Measurements from ENCODE around the gene REC8.

Gene REC8

DNA sequence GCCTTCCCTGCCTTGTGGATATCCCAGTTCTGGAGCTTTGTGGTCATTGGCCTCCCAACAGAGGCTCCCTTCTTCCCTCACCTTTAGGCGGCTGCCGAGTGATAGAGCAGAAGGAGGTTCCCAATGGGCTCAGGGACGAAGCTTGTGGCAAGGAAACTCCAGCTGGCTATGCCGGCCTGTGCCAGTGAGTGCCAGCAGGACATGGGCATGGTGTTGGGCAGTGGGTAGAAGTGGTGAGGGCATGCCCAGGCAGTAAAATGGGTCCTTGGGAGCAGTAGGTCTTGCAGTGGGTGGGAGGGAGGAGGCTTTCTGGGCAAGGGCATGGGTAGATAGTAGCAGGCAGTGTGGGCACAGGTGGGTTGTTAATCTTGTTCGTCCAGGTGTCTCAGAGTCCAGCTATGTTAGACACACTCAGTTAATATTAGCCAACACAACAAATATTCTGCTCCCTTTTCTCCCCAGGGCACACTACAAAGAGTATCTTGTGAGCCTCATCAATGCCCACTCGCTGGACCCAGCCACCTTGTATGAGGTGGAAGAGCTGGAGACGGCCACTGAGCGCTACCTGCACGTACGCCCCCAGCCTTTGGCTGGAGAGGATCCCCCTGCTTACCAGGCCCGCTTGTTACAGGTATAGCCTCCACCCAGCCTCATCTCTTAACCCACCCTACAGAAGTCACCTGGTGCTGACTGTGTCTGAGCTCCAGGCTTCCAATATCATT lies 11.9 kb upstream of the REC8 start:
- DNase-seq (ENCODE audit: low read depth, low spot score) = no peak

DNA sequence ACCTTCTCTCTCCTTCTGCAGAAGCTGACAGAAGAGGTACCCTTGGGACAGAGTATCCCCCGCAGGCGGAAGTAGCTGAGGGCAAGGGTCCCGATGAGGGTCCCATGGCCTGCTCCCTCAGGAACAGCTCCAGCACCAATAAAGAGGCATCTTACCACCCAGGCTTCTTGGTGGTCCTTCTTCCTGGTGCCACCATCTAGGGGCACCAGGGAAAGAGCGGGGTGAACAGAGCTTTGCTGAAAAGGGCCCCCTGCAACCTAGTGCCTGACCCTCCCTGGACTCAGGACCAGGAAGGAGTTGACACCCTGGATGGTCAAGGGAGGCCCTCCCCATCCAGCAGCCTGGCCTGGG lies 11.4 kb upstream of the REC8 start:
- DNase-seq (ENCODE audit: low read depth, low spot score) = no peak

DNA sequence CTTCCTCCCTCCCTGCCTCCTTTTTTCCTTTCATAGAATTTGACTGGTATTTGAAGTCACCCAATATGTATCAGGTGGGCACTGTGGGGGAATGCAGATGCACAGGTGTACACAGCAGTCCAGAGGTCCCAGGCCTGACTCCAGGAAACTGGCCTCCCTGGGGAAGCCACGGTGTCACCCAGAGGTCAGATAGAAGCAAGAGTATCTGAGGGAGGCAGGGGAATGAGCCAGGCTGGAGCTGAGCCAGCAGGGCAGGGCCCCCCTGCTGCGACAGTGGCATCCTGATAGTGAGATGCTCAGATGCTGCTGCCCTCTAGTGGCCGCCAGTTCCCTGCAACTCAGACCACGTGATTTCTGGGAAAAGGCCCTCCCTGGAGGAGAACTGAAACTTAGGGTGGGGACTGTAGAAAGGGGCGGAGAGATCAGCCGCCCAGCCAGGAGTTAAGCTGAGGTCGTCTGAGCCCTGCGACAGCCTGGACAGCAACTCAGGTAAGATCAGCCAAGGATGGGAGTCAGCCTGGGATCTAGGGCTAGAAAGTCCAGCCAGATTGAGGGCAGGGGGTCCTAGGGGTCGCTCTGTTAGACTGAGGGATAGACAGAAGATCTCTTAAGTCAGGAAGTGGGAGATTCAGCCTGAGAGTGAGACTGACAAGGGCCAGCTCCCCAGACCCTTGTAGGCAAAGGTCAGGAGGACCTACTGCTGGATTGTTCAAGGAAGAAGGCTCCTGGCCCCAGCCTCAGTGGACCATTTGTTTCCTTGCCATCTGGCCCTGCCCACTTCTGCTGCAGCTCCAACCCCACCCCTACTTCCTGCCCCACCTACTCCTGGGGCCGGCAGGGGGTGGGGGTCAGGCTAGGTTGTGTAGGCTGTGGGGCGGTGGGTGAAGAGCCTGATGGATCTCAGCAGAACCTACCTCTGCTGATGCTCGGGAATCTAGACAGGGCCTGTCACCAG lies 10.8 kb upstream of the REC8 start, which contains the start of gene IRF9:
Gene IRF9 (plus strand): TSS at position 416 of the 955 bp plus-strand sequence. CDS start 880 bp downstream, outside the sequence.
- DNase-seq (ENCODE audit: low read depth, low spot score) = peak; percentile 89

DNA sequence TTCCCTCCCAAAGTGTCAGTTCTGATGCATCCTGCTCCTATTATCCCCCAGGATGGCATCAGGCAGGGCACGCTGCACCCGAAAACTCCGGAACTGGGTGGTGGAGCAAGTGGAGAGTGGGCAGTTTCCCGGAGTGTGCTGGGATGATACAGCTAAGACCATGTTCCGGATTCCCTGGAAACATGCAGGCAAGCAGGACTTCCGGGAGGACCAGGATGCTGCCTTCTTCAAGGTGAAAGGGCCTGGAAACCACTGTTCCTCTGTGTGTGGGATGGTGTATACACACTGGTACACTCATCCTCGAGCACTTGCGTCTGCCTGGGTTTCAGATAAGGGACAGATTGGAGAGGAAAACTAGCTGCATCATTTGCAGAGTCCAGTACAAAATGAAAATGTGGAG lies 9.8 kb upstream of the REC8 start:
- no peak for DNase-seq (ENCODE audit: low read depth, low spot score)

- no peak for DNase-seq (ENCODE audit: low read depth, low spot score)
Measured at GRCh38 chr14:24164518-24164991, 7.3 kb upstream of the REC8 start.

DNA sequence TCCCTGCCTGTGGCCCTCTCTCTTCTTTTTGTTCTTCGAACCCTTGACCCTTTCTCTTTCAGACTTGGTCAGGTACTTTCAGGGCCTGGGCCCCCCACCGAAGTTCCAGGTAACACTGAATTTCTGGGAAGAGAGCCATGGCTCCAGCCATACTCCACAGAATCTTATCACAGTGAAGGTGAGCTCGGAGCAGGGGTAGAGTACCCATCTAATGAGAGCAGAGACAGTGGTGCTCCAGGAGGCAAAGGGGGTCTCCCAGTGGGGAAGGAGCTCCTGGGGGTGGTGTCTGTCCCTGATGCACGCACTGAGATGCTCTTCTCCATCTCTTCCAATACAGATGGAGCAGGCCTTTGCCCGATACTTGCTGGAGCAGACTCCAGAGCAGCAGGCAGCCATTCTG lies 6.1 kb upstream of the REC8 start:
- DNase-seq (ENCODE audit: low read depth, low spot score) = no peak

GRCh38 chr14:24167469-24168114 lies 4.3 kb upstream of the REC8 start:
- DNase-seq (ENCODE audit: low read depth, low spot score) = no peak

DNA sequence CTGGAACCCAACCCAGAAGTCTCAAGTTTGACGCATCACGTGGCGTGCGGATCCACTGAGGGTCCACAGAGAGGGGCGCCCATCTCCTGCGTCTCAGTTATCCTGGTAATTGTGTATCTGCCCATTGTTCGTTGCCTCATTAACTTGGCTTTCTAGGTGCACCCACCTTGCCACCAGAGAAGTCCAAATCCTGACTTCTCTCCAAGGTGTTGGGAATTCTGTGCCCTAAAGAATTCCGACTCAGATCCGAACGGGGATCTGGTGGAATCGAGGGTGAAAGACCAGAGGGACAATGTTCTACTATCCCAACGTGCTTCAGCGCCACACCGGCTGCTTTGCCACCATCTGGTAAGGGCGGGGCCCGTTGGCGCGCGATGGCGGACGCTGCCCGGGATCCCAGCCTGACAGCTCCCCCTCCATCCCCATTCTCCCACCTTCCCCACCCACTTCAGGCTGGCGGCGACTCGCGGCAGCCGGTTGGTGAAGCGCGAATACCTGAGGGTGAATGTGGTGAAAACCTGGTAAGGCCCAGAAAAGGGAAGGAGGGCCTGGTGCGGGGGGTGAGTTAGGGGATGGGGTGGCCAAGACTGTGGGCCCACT lies 481 bp downstream of the REC8 start:
- no peak for DNase-seq (ENCODE audit: low read depth, low spot score)

GRCh38 chr14:24172871-24173281 lies 996 bp downstream of the REC8 start:
- no peak for DNase-seq (ENCODE audit: low read depth, low spot score)

DNA sequence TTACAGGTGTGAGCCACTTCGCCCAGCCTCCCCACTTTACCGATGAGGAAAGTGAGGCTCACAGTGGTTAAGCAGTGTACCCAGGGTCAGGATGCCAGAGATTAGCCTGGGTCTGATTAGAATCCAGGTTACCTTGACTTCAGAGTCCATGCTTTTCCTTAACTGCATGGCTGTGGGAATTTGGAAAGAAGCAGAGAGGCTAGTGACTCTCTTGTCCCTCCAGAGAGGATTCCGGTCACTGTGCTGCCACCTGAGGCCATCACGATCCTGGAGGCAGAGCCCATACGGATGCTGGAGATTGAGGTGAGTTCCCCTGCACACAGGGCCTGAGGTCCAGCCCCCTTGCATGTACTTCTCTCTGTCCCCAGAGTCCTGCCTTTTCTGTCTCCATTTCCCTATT lies 4.7 kb downstream of the REC8 start:
- no peak for DNase-seq (ENCODE audit: low read depth, low spot score)

DNA sequence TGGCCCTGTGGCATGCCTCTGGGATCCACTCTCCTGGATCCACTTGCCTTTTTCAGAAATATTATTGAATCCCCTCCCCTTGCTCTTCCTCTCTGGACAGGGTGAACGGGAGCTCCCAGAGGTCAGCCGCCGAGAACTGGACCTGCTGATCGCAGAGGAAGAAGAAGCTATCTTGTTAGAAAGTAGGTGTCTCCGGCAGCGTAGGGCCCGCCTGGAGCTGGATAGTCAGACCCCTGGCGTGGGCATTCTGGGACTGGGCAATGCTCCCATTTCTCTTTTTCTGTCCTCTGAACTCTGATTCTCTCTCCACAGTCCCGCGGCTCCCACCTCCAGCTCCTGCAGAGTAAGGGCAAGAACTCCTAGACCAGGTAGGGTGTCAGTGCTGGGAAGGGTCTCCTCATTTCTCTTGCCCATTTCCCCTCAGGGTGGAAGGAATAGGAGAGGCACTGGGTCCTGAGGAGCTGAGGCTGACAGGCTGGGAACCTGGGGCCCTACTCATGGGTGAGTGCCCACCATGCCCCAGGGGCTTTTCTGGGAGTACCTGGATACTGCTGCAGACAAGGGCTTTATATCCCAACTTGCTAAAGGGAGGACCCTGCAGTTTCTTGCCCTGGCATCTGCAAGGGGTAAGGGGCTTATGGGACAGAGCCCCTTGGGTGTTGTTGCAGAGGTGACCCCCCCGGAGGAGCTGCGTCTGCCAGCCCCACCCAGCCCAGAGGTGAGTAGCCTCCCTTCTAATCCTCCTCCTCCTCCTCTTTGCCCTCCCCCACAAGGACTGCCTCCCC lies 5.4 kb downstream of the REC8 start:
- DNase-seq (ENCODE audit: low read depth, low spot score) = no peak

- no peak for DNase-seq (ENCODE audit: low read depth, low spot score)
Measured at GRCh38 chr14:24177891-24178290, 6.0 kb downstream of the REC8 start.

DNA sequence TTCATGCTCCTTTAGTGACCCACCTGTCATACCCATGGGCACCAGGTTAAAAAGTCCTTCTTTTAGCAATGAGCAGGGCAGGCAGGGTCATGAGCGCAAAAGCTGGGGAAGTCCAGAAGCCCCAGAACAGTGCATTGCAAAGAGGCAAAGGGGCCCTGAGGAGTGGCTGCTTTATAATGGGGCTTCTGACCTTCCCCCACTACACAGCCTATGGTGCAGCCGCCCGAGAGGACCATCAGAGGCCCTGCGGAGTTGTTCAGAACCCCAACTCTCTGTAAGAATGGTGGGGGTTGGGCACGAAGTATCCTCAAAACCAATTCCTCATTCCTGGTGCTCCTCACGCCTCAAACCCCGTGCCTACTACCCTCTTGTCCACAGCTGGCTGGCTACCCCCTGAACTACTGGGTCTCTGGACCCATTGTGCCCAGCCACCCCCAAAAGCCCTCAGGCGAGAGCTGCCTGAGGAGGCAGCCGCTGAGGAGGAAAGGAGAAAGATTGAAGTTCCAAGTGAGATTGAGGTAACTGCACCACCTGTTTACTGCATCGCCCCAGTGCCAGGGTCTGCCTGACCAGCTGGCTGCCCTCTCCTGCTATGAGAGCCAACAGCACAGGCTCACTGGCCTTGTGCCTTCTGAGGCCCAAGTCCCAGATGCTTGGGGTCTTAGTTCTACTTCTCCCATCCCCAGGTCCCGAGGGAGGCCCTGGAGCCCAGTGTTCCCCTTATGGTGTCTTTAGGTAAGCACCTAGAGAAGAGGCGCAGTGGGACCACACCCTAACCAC lies 6.7 kb downstream of the REC8 start:
- no peak for DNase-seq (ENCODE audit: low read depth, low spot score)

DNA sequence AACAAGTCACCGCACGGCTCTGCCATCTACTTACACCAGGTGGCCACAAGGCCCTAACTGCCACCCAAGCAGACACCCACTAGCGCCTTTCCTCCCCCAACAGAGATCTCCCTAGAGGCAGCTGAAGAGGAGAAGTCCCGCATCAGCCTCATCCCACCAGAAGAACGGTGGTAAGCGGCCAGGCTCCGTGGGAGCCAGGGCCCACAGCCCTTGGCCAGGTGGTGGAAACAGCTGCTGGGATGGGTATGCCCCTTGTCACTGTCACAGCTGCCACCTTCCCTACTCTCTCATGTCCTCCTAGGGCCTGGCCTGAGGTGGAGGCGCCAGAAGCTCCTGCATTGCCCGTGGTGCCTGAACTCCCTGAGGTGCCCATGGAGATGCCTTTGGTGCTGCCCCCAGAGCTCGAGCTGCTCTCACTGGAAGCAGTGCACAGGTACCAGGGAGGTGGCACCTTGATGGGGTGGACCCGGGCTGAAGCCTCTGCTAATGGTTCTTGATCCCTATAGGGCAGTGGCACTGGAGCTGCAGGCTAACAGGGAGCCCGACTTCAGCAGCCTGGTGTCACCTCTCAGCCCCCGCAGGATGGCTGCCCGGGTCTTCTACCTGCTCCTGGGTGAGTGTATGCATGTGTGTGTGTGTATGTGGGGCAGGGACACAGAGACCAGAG lies 7.5 kb downstream of the REC8 start:
- no peak for DNase-seq (ENCODE audit: low read depth, low spot score)

DNA sequence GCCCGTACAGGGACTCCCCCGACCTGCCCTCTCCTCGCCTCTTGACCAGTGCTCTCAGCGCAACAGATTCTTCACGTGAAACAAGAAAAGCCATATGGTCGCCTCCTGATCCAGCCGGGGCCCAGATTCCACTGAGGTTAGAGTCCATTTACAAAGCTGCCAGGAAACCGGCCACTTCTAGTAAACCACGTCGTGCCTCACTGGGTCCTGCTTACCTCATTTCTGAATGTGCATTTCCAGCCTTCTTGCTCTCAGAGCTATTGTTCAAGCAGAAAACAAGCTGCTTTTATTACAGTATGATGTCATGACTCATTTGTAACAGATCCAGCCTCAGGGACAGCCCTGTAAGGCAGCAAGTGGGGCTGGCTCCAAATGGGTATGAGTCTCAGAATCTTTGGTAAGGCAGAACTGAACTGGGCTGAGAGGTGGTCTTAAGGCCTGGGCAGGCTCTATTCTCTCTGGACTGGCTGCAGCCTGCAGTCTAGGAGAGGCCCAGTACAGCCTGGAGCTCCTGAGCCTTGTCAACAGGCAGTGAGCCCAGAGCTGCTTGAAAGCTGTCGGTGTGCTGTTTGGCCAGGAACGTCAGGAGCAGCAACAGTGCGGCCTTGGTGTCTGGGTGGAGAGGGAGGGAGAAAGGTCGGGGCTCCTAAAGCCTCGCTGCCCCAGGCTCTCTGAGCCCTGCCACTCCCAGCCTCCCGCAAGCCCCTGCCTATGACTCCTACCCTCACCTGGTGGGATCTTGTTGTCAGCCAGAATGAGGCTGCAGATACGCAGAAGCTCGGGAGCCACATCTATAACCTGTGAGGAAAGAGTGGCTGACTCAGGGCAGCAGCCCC lies 8.3 kb downstream of the REC8 start:
- DNase-seq (ENCODE audit: low read depth, low spot score) = no peak

- DNase-seq (ENCODE audit: low read depth, low spot score) = no peak
Measured at GRCh38 chr14:24181371-24182077, 9.6 kb downstream of the REC8 start.

DNA sequence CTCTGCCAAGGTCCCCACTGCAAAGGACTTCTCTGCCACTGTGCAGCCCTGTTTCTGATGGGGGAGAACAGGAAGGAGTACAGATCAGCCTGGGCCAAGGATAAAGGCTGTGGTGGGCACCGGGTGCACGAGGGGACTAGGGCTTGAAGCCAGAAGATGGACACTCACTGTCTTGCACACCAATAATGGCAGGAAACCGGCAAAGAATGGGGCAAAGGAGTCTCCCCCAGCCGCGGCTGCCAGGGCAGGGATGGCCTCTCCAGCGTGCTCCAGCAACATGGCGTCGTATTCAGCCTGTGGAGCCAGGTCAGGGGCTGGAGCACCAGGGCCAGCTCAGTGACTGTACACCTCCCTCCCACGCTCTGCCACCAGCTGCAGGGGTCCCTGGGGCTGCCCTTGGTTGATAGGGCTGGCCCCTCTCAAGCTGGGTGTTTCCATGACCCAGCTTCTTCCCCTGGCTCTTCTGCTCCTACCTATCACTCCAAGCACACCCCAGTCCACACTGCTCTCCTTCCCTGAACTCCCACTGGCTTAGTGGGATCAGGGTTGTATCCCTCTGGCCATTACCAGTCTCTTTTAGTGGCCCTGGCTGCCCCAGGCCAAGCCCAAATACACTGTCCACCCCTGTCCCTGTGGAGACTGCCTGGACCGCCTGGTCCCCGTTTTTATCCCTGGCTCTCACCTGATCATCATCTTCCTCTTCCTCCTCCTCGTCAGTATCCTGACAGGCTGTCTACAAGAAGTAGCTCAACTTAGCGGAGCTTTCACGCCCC lies 10.4 kb downstream of the REC8 start:
- DNase-seq (ENCODE audit: low read depth, low spot score) = no peak
